Panc1 (cell line): ENCODE data around the gene DCDC2. TPM values are rescaled to one million over a fixed set of nuclear protein-coding genes. Genes with fewer than 3 reads are reported as not detected.

Experiments used
- ATAC-seq: fragments of 200-7000 bp; cut with Tn5 transposase; 2 replicates; pipeline ENCODE4 v1.9.1; 2020; ENCODE audit warnings: mild to moderate bottlenecking, moderate library complexity
- BruUV-seq: library from RNA; stranded (reverse); fragments of 400-500 nt; replicated peaks from 2 replicates; lab custom pipeline; 2021; lab: Mats Ljungman, UMichigan
- CTCF ChIA-PET: fragments of 300-600 bp; sonication (Branson Sonifier 250); formaldehyde crosslinking; loops from one replicate; lab custom pipeline; 2022; ENCODE audit warnings: antibody characterized with exemption; lab: Charles Lee
- POLR2A ChIA-PET: fragments of 300-600 bp; sonication (Branson Sonifier 250); formaldehyde crosslinking; loops from one replicate; lab custom pipeline; 2022; ENCODE audit warnings: antibody characterized with exemption; lab: Charles Lee
- DNase-seq: peaks from one replicate; pipeline ENCODE4 v3.0.0-alpha.2; 2010; ENCODE audit warnings: low read depth, low spot score
- H3K27ac ChIP-seq: 2 replicates; pipeline ENCODE4 v1.5.1; 2011; ENCODE audit warnings: mild to moderate bottlenecking, low read length, inconsistent platforms
- H3K27me3 ChIP-seq: fragments of 200-500 bp; sonication (Bioruptor generic); 2 replicates; pipeline ENCODE4 v1.6.0; 2014; ENCODE audit warnings: low read length, inconsistent platforms; ENCODE audit not compliant: control insufficient read depth, insufficient read depth
- H3K36me3 ChIP-seq: fragments of 200-500 bp; sonication (Bioruptor generic); 2 replicates; pipeline ENCODE4 v1.5.1; 2014; ENCODE audit warnings: inconsistent platforms, mild to moderate bottlenecking, low read length, moderate library complexity; ENCODE audit not compliant: control insufficient read depth, insufficient read depth
- H3K4me1 ChIP-seq: 2 replicates; pipeline ENCODE4 v1.5.1; 2011; ENCODE audit warnings: inconsistent platforms, mild to moderate bottlenecking, low read length, moderate library complexity; ENCODE audit not compliant: control insufficient read depth, insufficient read depth
- H3K4me3 ChIP-seq, 2 experiments: 2 replicates each; pipeline ENCODE4 v1.5.1; 2011 to 2012; ENCODE audit warnings: low read depth in 2 of 2, low read length in 2 of 2, mild to moderate bottlenecking in 2 of 2, inconsistent platforms in 1 of 2, moderate library complexity in 1 of 2
- H3K9me3 ChIP-seq: fragments of 200-500 bp; sonication (Bioruptor generic); 2 replicates; pipeline ENCODE4 v1.5.1; 2014; ENCODE audit warnings: low read depth, mild to moderate bottlenecking, inconsistent platforms, low read length, moderate library complexity; ENCODE audit not compliant: control insufficient read depth, insufficient read depth
- POLR2AphosphoS5 ChIP-seq: IDR thresholded peaks from 2 replicates; pipeline ENCODE4 v1.6.1; 2012; ENCODE audit warnings: mild to moderate bottlenecking, low read depth, low read length, moderate library complexity
- SIN3A ChIP-seq: IDR thresholded peaks from 2 replicates; pipeline ENCODE4 v1.6.1; 2012; ENCODE audit warnings: low read depth, mild to moderate bottlenecking, low read length, moderate library complexity, borderline replicate concordance; ENCODE audit not compliant: insufficient read depth
- TCF7L2 ChIP-seq: IDR thresholded peaks from 2 replicates; pipeline ENCODE4 v1.6.1; 2011; ENCODE audit warnings: mild to moderate bottlenecking, low read depth, low read length, inconsistent platforms
- in situ Hi-C: cut with HindIII; loops from 2 replicates; pipeline ENCODE4 v1.10.0; 2016; ENCODE audit warnings: low sequenced_read_pairs, low pct_unique_long_range_greater_than_20kb
- intact Hi-C: fragments of 100-400 bp; cut with micrococcal nuclease; formaldehyde crosslinking; loops from one replicate; pipeline ENCODE4 v1.10.0; 2022; ENCODE audit not compliant: unreplicated experiment
- total RNA-seq: library from RNA; stranded (reverse); gene quantifications from one replicate; pipeline ENCODE4 v1.2.1, GENCODE V29; 2021; ENCODE audit not compliant: unreplicated experiment
- TF ChIP-seq, protein P1 (sequence below), 2 experiments: IDR thresholded peaks; 2 replicates each; pipeline ENCODE4 v1.6.1; 2011 to 2012; ENCODE audit warnings: low read depth in 2 of 2, control low read depth in 1 of 2, low read length in 1 of 2, mild to moderate bottlenecking in 1 of 2, moderate library complexity in 1 of 2; ENCODE audit not compliant: insufficient read depth in 1 of 2
- TF ChIP-seq, protein P2 (sequence below): fragments of 450-650 bp; IDR thresholded peaks from 2 replicates; pipeline ENCODE4 v1.5.1; 2017; ENCODE audit warnings: mild to moderate bottlenecking

DCDC2 gene
- total RNA-seq, 1 experiment from 2014 or later, result 0.15 TPM

DNA sequence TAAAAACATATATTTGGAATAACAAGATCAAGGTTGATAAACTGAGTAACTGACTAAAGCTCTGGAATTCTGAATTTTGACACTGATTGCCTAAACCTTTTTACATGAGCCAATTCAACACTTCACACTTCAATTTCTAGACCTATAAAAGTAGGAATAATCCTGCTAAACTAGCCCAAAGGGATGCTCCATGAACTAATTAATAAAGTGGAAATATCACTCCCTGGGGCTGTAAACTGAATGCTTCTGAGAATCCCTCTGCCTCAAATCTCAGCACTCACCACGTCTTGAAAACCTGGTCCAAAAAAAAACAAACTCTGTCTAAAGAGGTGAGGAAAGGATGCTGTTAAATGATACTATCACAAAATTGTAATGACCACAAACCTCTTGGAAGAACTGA lies 50.9 kb downstream of the DCDC2 start:
- Histone ChIP-seq H3K27me3 (no peaks in the 10 kb centered on the region), H3K27ac (no peak overlapping the region), H3K4me3 (no peak overlapping the region), H3K36me3 (no peaks in the 10 kb centered on the region), H3K4me1 (no peaks in the 10 kb centered on the region), H3K9me3 (peaks cover 5% of the 10 kb centered on the region; the same call in 1 of the 2 replicates)
- ATAC-seq (no peak), DNase-seq (no peak)
- BruUV-seq, result no TSS peak
- ChIA-PET CTCF (no interaction called here), POLR2A (no interaction called here)
- intact Hi-C loops, result no loop called here
- TF ChIP-seq SIN3A, result no peak
- TF ChIP-seq POLR2AphosphoS5, result no peak
- TF ChIP-seq, protein P1, sequence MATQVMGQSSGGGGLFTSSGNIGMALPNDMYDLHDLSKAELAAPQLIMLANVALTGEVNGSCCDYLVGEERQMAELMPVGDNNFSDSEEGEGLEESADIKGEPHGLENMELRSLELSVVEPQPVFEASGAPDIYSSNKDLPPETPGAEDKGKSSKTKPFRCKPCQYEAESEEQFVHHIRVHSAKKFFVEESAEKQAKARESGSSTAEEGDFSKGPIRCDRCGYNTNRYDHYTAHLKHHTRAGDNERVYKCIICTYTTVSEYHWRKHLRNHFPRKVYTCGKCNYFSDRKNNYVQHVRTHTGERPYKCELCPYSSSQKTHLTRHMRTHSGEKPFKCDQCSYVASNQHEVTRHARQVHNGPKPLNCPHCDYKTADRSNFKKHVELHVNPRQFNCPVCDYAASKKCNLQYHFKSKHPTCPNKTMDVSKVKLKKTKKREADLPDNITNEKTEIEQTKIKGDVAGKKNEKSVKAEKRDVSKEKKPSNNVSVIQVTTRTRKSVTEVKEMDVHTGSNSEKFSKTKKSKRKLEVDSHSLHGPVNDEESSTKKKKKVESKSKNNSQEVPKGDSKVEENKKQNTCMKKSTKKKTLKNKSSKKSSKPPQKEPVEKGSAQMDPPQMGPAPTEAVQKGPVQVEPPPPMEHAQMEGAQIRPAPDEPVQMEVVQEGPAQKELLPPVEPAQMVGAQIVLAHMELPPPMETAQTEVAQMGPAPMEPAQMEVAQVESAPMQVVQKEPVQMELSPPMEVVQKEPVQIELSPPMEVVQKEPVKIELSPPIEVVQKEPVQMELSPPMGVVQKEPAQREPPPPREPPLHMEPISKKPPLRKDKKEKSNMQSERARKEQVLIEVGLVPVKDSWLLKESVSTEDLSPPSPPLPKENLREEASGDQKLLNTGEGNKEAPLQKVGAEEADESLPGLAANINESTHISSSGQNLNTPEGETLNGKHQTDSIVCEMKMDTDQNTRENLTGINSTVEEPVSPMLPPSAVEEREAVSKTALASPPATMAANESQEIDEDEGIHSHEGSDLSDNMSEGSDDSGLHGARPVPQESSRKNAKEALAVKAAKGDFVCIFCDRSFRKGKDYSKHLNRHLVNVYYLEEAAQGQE (IDR thresholded peaks at IDR 0.05; ENCODE audit: insufficient read depth in 1 of 2, low read depth in 2 of 2, low read length in 1 of 2), result no peak
- no peak for TF ChIP-seq TCF7L2
- TF ChIP-seq, protein P2, sequence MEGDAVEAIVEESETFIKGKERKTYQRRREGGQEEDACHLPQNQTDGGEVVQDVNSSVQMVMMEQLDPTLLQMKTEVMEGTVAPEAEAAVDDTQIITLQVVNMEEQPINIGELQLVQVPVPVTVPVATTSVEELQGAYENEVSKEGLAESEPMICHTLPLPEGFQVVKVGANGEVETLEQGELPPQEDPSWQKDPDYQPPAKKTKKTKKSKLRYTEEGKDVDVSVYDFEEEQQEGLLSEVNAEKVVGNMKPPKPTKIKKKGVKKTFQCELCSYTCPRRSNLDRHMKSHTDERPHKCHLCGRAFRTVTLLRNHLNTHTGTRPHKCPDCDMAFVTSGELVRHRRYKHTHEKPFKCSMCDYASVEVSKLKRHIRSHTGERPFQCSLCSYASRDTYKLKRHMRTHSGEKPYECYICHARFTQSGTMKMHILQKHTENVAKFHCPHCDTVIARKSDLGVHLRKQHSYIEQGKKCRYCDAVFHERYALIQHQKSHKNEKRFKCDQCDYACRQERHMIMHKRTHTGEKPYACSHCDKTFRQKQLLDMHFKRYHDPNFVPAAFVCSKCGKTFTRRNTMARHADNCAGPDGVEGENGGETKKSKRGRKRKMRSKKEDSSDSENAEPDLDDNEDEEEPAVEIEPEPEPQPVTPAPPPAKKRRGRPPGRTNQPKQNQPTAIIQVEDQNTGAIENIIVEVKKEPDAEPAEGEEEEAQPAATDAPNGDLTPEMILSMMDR, result no peak
- in situ Hi-C loops, result no loop called here

DNA sequence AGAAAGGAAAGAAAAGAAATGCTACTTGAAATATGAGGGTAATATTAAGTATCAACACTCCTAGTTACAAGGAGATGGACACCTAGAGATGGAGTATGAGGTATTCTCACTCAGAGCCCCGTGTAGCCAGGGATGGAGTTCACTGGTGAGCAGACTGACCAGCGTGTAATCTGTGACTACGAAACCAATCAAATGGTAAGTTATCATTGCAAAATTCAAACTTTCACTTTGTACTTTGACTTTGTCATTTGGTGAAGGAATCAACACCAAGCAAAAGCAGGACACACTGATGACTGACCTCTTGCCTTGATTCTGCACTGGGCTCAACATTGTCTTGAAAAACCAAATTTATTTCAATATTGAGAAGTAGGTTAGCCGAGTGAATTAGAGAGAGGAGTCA lies 51.8 kb downstream of the DCDC2 start:
- Histone ChIP-seq H3K9me3 (no peaks in the 10 kb centered on the region), H3K27me3 (no peaks in the 10 kb centered on the region), H3K27ac (no peak overlapping the region), H3K4me3 (no peak overlapping the region), H3K36me3 (no peaks in the 10 kb centered on the region), H3K4me1 (no peaks in the 10 kb centered on the region)
- BruUV-seq, result no TSS peak
- ChIA-PET POLR2A (no interaction called here), CTCF (no interaction called here)
- intact Hi-C loops (no loop called here), in situ Hi-C loops (no loop called here)
- DNase-seq (no peak), ATAC-seq (no peak)
- TF ChIP-seq, protein P2, result no peak
- TF ChIP-seq TCF7L2, result no peak
